Peyer's patch (tissue), 4 donors: Measurements from ENCODE around the gene BAIAP2.

Experiments used
- CTCF ChIP-seq, 6 experiments: fragments of 450-650 bp in 4 of 6; fragments of 200-600 bp in 2 of 6; sonication (generic) in 1 of 6; IDR thresholded peaks; one replicate each; pipeline ENCODE4 v1.5.1; 2017 to 2019; ENCODE audit warnings: antibody characterized with exemption in 6 of 6, mild to moderate bottlenecking in 3 of 6, moderate library complexity in 1 of 6
- POLR2A ChIP-seq, 2 donors: fragments of 450-650 bp; IDR thresholded peaks; one replicate each; pipeline ENCODE4 v1.5.1; 2017; ENCODE audit warnings: antibody characterized with exemption in 2 of 2, mild to moderate bottlenecking in 2 of 2, moderate library complexity in 2 of 2

- TF ChIP-seq CTCF (IDR thresholded peaks at IDR 0.05) (no peak), POLR2A (IDR thresholded peaks at IDR 0.05) (no peak)
These were observed 124.0 kb downstream of the BAIAP2 start for GRCh38 chr17:81158688-81159590.
